ENCODE results near the gene CACHD1.

The CACHD1 gene

DNA sequence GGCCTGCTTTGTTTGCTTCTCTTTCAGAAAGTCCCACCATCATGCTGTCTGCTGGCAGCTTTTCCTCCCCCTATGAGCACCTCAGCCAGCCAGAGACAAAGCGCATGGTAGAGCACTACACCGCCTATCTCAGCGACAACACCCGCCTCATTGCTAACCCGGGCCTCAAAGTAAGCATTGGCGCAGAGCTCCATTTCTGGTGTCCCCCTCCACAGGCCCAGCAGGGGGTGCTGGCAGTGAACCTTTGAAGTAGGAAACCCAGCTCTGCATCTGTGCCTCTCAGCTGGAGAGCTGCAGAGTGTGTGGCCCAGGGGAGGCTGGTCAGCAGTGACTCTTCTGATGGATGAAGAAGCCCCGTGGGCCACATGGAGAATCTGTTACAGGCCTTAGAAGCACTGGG is 193.7 kb downstream of the CACHD1 start:
- DNase-seq (ENCODE audit: insufficient read length, low spot score) (no peak), FAIRE-seq (no peak)
- TF ChIP-seq, protein P1, sequence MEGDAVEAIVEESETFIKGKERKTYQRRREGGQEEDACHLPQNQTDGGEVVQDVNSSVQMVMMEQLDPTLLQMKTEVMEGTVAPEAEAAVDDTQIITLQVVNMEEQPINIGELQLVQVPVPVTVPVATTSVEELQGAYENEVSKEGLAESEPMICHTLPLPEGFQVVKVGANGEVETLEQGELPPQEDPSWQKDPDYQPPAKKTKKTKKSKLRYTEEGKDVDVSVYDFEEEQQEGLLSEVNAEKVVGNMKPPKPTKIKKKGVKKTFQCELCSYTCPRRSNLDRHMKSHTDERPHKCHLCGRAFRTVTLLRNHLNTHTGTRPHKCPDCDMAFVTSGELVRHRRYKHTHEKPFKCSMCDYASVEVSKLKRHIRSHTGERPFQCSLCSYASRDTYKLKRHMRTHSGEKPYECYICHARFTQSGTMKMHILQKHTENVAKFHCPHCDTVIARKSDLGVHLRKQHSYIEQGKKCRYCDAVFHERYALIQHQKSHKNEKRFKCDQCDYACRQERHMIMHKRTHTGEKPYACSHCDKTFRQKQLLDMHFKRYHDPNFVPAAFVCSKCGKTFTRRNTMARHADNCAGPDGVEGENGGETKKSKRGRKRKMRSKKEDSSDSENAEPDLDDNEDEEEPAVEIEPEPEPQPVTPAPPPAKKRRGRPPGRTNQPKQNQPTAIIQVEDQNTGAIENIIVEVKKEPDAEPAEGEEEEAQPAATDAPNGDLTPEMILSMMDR (IDR thresholded peaks at IDR 0.05; ENCODE audit: insufficient read depth, missing control alignments): no peak

DNA sequence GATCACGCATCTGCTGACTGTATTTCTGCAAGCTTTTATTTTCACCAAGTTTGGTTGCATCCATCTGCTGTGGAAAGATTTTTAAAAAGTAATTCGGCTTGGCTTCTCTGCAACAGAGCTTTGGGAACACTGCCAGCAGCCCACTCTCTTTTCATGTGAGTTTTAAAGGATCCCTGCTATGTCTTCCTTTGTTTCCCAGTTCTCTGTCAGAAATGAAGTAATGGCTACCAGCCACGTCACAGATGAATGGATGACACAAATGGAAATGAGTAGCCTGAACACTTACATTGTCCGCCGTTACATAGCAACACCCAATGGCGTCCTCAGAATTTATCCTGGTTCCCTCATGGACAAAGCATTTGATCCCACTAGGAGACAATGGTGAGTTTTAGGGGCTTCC is 194.4 kb downstream of the CACHD1 start:
- FAIRE-seq: no peak
- TF ChIP-seq, protein P1 (IDR thresholded peaks at IDR 0.05; ENCODE audit: insufficient read depth, missing control alignments): no peak
- DNase-seq (ENCODE audit: insufficient read length, low spot score): no peak

DNA sequence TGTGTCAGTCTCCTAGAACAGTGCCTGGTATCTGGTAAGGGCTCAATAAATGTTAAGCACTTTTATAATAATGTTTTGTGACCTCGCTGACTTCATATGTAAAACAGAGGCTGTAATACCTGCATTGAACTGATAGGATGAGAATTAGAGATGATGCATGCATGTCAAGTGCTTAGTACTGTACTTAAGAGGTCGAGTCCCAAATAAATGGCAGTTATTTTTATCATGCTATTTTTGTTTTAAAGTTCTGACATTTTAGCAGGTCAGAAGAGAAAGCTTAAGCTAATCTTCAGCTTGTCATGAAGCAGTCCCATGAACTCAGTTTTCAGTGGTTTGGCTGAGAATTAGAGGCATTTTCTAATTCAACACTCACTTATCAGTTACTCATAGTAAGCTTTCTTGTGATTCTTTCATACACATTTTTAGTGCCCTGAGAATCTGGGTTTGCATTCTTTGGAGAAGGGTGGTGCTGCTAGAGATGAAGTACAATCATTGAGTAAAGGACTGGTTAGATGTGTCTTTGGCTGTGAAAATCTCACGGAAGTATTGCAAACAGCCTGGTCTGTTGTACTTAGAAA is 199.3 kb downstream of the CACHD1 start:
- DNase-seq (ENCODE audit: insufficient read length, low spot score) (no peak), FAIRE-seq (no peak)
- TF ChIP-seq, protein P1 (IDR thresholded peaks at IDR 0.05; ENCODE audit: insufficient read depth, missing control alignments): no peak

DNA sequence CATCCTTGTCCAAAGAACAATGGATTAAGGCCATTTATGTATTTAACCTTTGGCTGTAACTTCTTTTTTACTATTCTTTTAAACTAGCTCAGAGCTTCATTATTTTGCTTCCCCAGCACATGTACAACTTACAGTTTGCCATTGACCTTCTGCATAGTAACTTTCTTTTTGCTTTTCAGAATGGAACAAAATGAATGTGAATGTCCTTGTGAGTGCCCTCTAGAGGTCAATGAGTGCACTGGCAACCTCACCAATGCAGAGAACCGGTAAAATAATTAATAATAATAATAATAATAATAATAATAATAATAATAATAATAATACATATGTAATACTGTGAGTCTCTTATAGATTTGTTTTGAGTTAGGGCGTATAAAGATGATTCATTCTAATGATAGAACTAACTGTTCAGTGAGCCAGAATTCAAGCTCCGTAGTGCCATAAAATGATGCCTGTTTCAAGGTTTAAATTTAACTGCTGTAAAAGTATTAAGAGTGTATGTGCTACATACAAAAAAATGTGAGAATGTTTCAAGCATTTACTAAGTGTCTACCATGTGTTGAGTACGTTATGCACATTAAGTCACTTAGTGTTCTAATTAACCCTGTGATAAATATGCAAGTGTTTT is 205.9 kb downstream of the CACHD1 start:
- peak; percentile 71 for FAIRE-seq
- TF ChIP-seq, protein P1 (IDR thresholded peaks at IDR 0.05; ENCODE audit: insufficient read depth, missing control alignments): peak; percentile 49
- DNase-seq (ENCODE audit: insufficient read length, low spot score): no peak

DNA sequence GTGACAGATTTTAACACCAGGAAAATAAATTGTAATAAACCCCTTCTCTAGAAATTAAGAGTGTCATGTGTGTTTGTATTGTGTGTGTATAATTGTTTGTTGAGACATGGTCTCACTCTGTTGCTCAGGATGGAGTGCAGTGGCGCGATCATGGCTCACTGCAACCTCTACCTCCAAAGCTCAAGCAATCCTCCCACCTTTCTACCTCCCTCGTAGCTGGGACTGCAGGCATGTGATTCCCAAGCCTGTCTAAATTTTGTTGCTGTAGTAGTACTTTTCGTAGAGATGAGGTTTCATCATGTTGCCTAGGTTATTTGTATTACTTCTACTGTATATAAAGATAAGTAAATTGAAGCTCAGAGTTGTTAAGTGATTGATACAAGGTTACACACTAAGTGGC is 206.5 kb downstream of the CACHD1 start:
- DNase-seq (ENCODE audit: insufficient read length, low spot score): no peak
- no peak for FAIRE-seq
- TF ChIP-seq, protein P1 (IDR thresholded peaks at IDR 0.05; ENCODE audit: insufficient read depth, missing control alignments): no peak

DNA sequence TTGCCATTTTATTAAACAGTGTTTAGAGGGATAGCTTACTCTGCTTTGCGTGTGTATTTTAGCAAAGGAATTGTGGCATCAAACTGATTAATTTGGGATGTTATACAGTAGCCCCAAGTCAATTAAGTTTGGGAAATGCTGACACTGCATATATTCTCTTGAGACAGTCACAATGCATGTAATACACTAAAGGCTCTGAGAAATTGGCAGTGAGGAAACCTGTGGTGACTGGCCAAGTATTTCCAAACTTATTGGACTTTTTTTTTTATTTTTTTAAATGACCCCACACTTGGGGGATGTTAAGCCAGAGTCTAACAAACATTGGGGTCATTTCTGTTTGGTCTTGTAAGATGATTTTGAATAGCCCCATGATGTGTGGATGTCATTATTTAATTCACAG is 207.6 kb downstream of the CACHD1 start:
- TF ChIP-seq, protein P1 (IDR thresholded peaks at IDR 0.05; ENCODE audit: insufficient read depth, missing control alignments): no peak
- FAIRE-seq: no peak

DNA sequence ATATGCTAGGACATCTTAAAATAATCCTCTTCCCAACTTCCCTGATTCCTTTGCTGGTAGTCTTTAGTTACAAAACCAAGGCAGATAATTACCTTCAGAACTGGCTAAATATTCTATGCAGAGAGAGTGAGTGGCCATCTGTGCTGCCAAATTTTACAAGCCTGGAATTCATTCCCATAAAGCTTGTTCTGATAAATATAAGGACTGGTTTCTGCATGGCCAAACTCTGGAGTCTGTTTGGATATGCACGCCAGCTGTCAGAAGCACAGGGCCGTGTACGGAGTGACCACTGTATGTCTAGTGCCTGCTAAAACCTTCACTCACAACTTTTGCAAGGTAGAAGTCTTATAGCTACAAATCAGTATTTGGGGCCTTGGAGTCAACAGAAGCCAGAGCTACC is 208.4 kb downstream of the CACHD1 start:
- no peak for FAIRE-seq
- DNase-seq (ENCODE audit: insufficient read length, low spot score): no peak
- TF ChIP-seq, protein P1 (IDR thresholded peaks at IDR 0.05; ENCODE audit: insufficient read depth, missing control alignments): no peak

More for the DNA sequence above, 207.6 kb downstream of the CACHD1 start:
- DNase-seq (ENCODE audit: insufficient read length, low spot score): no peak

Measured in D721Med (cell line).